NOMO-1 (cell line): ENCODE results near the gene NSUN6.

Source experiments
- DNase-seq, 2 experiments: peaks; one replicate each; lab custom pipeline; 2025; ENCODE audit not compliant: unreplicated experiment in 2 of 2; lab: John Stamatoyannopoulos, UW

NSUN6 gene

DNA sequence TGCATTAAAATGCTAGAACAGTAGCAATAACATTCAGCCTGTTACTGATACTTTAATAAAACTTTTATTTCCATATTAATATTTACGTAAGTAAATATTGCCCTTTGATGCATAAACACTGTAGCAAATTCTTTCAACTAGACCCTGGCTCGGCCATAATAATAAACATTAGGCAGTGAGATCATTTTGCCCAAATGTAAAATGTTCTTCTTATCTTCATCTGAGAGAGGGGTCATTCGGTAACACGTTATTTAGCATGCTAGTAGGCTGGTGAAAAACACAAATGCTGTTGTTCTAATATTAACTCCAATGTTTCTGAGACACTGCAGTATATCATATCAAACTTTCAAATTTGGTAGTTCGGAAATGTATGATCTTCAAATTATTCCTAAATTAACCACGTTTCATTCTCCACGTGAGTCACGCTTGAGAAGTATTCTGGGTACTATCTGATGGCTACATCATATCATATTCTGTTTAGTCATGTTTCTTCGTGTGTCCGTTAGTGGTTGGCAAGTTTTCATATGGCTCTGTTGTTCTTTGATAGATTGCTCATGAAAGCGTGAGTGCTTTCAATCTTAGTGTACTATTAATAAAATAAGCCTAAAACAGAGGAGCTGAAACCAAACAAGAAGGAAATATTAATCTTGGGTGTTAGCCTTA lies 145.8 kb downstream of the NSUN6 start:
- no peak for DNase-seq

DNA sequence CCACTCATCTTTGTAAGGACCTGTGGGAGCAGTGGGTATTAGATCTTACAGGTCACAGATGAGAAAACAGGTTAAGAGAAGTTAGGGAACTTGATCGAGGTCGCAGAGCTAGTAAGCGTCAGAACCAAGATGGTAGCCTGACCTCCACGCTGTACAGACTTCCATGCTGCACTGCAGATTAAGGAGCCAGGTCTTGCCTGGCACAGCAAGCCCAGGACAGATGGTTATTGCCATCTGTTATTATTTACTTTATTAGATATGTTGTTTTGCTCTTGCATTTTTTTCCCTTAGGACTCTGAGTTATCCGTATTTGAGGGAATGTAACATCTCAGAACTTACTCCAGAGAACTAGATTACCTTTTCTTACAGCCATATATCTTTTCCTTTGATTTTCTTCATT lies 147.2 kb downstream of the NSUN6 start:
- no peak for DNase-seq

DNA sequence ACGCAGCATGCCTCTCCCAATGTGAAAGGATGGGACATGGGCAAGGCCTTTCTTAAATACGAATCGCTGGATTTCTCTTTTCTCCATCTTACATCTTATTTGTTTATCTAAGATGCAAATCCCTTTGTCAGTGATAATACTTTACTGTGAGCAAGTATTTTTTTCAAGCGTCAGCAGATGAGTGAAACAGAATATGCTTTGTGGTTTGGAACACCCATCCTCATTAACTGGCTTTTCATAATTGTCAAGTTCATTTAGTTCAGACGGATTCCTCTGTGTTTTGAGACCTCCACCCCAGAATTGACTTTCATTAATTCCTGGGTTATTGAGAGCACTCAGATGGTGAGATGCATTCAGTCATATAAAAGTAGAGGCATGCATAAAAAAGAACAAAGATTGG lies 149.8 kb downstream of the NSUN6 start:
- DNase-seq, result no peak

DNA sequence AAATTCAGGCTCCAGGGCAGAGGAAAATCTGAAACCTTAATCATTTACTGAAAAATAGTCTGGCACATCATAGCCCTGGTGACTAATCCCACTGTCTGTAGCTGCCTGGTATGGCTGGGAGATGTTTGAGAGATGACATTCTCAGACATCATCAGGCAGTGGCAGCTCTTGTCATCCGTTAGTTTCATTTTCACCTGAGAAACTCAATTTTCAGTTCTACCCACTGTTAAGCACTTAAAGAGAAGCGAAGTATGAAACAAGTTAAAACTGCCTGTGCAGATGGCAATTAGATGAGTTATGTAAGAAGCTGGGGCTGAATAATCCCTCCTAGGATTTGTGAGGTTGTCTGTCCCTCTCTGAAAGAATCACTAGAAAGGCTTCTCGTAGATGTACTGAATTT lies 150.2 kb downstream of the NSUN6 start:
- DNase-seq, result no peak

DNA sequence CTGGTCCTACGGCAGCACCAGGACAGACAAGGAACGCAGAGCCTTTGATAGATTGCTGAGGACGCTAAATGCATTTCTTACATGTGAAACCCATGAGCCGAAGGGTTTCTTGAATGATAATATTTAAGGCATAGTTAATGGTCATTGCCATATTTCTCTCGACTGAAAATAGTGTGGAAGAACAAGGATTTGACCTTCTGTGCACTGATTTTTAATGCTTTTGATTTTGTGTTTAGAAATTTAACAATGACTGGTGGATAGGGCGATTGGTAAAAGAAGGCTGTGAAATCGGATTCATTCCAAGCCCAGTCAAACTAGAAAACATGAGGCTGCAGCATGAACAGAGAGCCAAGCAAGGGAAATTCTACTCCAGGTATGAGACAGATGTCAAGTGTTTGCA lies 150.8 kb downstream of the NSUN6 start:
- no peak for DNase-seq

DNA sequence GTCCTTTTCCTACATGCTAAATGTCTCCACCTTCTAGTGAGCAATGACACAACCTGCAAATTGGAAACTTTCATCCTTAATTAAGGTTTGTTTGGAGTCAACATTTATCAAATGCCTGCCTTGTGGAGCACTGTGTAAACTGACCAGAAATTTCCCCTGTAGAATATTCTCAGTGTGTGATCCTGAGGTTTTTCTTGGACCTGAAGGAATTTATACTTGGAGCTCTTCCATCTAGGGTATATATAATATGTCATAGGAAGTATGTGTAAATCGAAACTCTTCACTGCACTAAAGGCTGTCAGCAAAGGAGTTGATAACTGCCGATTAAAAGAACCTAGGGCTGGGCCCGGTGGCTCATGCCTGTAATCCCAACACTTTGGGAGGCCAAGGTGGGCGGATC lies 152.4 kb downstream of the NSUN6 start:
- DNase-seq, result no peak

DNA sequence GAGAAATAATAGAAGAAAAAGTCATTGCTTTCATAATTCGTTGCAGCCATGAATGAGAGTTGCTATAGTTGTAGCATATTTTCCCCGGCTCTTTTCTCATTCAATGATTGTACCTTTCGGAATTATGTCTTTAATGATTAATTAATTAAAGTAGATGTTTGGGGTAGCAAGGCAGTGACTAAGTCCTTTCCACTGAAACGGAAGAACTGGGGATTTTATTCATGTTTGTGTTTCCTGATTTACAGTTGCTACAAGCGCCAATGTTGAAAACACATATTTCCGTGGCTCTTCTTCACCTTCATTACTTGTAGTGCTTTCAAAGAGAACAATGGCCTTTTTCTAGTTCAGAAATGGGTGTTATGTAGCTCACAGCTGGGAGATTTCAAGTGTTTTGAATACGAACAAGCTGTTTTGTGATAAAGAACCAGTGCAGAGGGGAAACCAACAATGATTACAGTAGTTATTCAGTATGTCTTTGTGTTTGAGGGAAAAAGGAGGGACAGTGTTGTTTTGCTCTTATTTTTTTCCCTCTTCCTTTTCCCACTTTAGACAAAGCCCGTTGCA lies 153.5 kb downstream of the NSUN6 start:
- no peak for DNase-seq
